Stimulated activated CD4-positive, alpha-beta T cell treated with anti-CD3 and anti-CD28 coated beads, TNF-alpha, amount 100 ng/mL, for 24 hours (primary cell): ENCODE measurements around the gene TMEM255B.
"Not testable (repeated sequence)": the region's sequence is repeated elsewhere in the genome, so short reads cannot be mapped to it uniquely, and the experiment has no call there.

Source experiments
- DNase-seq, 3 experiments: peaks; one replicate each; pipeline ENCODE4 v3.0.0-alpha.2; 2020; ENCODE audit warnings: low read depth in 3 of 3

The TMEM255B gene

GRCh38 chr13:113786262-113786841 lies 27.3 kb downstream of the TMEM255B start:
- DNase-seq: no peak

DNA sequence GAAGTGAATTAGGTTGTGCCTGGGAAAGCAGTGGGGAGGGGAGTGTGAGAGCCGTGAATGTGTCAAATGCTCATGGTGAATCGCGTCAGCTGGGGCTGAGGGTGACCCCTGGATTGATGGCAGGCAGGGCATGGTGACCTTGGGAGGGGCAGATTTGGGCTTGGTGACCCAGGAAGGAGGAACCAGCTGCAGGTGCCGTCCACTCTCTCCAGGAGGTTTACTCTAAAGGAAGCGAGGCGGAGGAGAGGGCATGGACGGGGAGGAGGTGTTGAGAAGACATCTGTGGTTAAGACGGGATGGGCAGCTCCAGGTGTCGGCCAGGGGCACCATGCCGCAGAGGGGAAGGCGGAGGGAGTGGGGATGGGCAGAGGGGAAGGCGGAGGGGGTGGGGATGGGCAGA lies 28.7 kb downstream of the TMEM255B start:
- no peak for DNase-seq

- no peak for DNase-seq
Measured at GRCh38 chr13:113788413-113789135, 29.5 kb downstream of the TMEM255B start.

DNA sequence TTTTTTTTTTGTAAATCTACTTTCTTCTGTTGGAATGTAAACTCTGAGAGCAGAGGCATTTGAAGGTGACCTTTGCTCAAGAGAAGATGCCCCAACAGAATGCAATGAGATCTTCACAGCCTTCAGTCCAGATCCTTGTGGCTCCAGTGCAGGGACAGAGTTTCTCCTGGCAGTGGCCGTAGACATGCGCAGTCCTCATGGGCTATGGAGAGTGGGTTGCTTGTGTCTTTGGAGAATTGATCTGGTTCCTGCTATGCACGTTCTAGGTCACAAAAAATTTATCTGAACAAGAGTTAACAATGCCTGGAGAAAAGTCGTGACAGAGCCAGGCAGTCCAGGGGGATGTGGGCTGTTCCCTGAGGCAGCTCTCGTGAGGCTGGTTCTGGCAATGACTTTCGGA lies 30.1 kb downstream of the TMEM255B start:
- no peak for DNase-seq

- not testable (repeated sequence) for DNase-seq
Measured at GRCh38 chr13:113789931-113790330, 30.9 kb downstream of the TMEM255B start.

DNA sequence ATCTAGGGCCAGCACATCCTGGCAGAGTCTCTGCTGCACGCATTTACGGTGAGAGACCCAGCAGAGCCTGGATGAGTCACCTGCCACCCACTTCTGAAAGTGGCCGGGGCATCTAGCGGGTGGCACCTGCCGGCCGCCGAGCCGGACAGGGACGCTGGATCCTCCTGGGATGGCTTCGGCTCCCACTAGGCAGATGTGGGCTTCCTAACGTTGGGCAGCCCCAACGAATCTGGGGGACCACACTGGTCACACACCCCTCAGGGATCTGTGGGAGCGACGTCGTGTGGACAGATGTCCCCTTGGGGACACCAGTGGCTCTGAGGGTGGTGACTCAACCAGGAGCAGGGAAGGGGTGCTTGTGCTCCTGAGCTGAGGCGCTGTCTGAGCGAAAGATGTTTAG lies 32.2 kb downstream of the TMEM255B start:
- no peak for DNase-seq

DNA sequence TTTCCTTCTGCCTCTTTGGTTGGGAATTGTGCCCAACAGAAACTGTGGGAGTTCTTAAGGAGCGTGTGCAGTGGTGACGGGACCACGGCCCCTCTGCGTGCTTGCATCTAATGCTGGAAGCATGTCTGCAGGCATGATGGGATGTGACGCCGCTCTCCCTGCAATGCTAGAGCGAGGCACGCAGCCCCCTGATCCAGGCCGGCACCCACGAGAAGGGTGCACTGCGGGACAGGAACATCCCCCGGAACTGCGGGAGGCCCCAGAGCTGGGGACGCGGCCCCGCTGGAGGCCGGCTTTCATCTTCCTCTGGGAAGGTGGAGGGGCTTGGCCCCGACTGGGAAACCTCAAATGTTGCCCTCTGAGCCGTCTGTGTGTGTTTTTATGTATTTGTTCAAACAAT lies 32.7 kb downstream of the TMEM255B start:
- DNase-seq: no peak

- DNase-seq: no peak
Measured at GRCh38 chr13:113792236-113792770, 33.3 kb downstream of the TMEM255B start.

GRCh38 chr13:113792886-113793717 lies 34.1 kb downstream of the TMEM255B start:
- no peak for DNase-seq

DNA sequence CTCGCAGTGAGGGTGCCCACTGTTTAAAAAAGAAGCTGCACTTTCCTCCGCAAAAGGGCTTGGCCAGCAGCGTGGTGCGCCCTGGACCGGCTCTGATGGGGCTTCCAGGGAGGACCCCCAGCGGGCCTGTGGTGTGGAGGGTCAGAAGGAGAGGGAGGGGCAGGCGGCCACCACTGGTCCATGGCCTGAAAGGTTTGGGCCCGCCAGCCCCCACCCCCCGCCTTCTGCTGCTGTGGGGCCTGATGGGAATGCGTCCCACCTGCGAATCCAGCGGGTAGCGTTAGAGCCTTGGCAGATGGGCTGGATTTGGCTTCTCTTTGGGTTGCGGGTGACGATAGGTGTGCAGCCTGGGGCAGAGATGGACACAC lies 34.7 kb downstream of the TMEM255B start:
- no peak for DNase-seq

- no peak for DNase-seq
Measured at GRCh38 chr13:113794086-113794485, 35.1 kb downstream of the TMEM255B start.

DNA sequence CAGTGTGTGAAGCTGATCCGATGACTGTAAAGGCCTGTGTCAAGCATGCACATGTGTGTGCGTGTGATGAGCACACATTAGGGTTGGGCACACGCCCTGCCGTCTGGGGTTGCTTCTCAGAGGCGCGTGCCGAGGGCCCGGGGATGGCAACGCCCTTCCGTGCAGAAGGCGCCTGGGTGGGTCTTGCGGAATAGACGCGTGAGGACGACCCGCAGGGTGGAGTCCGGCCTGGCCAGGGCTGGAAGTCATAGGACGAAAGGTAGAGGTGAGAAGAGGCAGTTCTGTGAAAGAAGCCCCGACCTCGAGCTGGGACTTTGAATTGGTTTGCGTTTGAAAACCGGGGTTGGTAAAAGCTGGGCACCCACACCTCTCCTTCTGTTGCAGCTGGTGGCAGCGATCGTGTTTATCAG lies 35.7 kb downstream of the TMEM255B start:
- DNase-seq: no peak

DNA sequence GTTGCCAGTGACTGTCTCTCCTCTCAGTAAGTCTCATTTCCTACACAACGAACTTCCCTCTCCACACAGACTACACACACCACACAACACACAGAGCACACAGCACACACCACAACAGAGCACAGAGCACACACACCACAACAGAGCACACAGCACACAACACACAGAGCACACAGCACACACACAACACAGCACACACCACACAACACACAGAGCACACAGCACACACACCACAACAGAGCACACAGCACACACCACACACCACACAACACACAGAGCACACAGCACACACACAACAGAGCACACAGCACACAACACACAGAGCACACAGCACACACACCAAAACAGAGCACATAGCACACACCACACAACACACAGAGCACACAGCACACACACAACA lies 36.3 kb downstream of the TMEM255B start:
- DNase-seq: not testable (repeated sequence)

DNA sequence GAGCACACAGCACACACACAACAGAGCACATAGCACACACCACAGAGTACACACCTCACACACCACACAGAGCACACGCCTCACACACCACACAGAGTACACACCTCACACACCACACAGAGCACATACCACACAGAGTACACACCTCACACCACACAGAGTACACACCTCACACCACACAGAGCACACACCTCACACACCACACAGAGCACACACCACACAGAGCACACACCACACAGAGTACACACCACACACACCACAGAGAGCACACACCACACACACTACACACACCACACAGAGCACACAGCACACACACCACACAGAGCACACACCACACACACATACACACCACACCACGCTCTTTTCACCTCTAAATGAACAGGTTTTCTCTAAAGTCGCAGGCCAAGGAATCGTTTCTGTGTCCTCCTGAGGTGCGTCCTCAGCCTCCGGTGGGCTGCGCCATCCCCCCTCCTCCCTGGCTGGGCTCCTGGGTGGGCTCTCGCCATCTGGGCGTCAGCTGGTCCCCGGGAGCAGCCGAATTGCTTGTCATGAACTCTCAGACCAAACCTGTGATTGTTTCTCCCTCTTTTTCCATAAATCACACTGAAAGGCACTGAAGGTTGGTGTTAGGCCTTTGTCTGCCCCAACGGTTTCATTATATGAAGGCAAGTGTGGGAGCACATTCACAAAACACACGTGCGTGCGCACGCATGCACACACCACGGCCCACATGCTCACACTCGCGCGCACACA lies 37.4 kb downstream of the TMEM255B start:
- no peak for DNase-seq

GRCh38 chr13:113796964-113797676 lies 38.1 kb downstream of the TMEM255B start:
- no peak for DNase-seq

DNA sequence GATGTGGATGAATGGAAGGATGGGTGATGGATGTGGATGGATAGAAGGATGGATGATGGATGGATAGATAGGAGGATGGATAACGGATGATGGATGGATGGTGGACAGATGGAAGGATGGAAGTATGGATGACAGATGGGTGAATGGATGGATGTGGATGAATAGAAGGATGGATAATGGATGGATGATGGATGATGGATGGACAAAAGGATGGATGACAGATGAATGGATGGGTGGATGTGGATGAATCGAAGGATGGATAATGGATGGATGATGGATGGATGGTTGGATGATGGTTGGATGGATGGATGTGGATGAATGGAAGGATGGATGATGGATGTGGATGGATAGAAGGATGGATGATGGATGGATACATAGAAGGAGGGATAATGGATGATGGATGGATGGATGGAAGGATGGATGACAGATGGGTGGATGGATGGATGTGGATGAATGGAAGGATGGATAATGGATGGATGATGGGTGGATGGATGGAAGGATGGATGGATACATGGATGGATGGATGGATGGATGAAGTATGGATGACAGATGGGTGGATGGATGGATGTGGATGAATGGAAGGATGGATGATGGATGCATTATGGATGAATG lies 39.3 kb downstream of the TMEM255B start:
- no peak for DNase-seq

GRCh38 chr13:113800576-113800926 lies 41.5 kb downstream of the TMEM255B start:
- DNase-seq: no peak

- no peak for DNase-seq
Measured at GRCh38 chr13:113801289-113801961, 42.4 kb downstream of the TMEM255B start.

DNA sequence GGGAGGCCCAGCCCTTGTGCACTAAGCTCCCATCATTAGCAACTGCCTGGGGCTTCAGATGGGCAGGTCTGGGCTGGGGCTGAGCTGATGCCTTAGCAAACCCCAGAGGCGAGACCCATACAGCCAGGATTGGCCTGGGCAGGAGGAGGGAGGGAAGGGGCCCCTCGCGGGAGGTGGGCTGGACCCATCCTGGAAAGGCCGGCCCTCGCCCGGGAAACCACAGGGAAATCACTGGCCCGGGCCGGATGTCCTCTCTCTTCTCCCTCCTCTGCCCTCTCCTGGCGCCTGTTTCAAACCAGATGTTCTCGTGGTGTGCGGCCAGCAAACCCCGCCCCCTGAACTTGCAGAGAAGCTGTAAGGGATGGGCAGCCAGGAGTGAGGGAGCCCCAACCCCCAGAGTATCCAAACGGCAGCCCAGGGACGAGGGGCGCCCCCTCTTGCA lies 43.1 kb downstream of the TMEM255B start:
- no peak for DNase-seq

GRCh38 chr13:113802761-113803160 lies 43.7 kb downstream of the TMEM255B start:
- DNase-seq: no peak
